HL-60 (cell line): ENCODE results near the gene HSPA2.

ENCODE experiments used
- DNase-seq, 2 experiments: peaks; one replicate each; pipeline ENCODE4 v3.0.0-alpha.2; 2010 to 2020; ENCODE audit warnings: low read depth in 1 of 2, low spot score in 1 of 2
- H3K27ac ChIP-seq: fragments of 250-450 bp; sonication (Bioruptor Pico); replicated peaks from 2 replicates; pipeline ENCODE4 v1.5.1; 2020; ENCODE audit warnings: mild to moderate bottlenecking, moderate library complexity
- H3K27me3 ChIP-seq: fragments of 250-450 bp; sonication (Bioruptor Pico); 2 replicates; pipeline ENCODE4 v1.5.1; 2021; ENCODE audit warnings: mild to moderate bottlenecking, moderate library complexity; ENCODE audit not compliant: insufficient read depth, poor library complexity, severe bottlenecking
- H3K4me3 ChIP-seq: replicated peaks from 2 replicates; pipeline ENCODE4 v1.5.1; 2011; ENCODE audit warnings: mild to moderate bottlenecking, control low read depth, low read length; ENCODE audit not compliant: insufficient read depth
- CTCF ChIP-seq: IDR thresholded peaks from one replicate; pipeline ENCODE4 v1.5.1; 2011; ENCODE audit warnings: low read length, control low read depth, inconsistent platforms; ENCODE audit not compliant: insufficient read depth
- GABPA ChIP-seq: IDR thresholded peaks from 2 replicates; pipeline ENCODE4 v1.6.1; 2012; ENCODE audit warnings: low read depth
- POLR2AphosphoS5 ChIP-seq: IDR thresholded peaks from 2 replicates; pipeline ENCODE4 v1.6.1; 2012; ENCODE audit warnings: low read depth
- SPI1 ChIP-seq: IDR thresholded peaks from 2 replicates; pipeline ENCODE4 v1.6.1; 2012; ENCODE audit warnings: low read depth, mild to moderate bottlenecking, borderline replicate concordance
- TF ChIP-seq, protein P1 (sequence below): IDR thresholded peaks from 2 replicates; pipeline ENCODE4 v1.6.1; 2012; ENCODE audit warnings: low read depth; ENCODE audit not compliant: insufficient replicate concordance

The HSPA2 gene

DNA sequence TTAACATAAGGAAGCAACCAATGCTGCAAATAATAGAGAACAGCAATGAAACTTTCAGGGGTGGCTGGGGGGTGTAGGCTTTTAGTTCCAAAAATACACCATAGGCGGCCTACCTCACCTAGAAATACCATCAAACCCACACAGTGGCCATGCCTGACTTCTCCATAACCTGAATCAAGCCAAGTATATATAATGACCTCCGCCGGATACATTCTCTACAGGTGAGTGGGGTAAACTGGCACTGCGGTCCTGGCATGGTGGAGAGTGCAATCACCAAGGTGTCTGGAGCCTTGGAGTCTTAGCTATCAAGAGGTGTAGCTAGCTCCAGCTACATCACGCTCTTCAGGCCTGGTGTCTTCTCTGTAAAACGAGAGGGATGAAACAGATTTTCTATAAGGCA lies 38.1 kb upstream of the HSPA2 start:
- no peak for TF ChIP-seq GABPA
- no peak for TF ChIP-seq CTCF
- no peak for TF ChIP-seq SPI1
- no peak for TF ChIP-seq POLR2AphosphoS5
- TF ChIP-seq, protein P1, sequence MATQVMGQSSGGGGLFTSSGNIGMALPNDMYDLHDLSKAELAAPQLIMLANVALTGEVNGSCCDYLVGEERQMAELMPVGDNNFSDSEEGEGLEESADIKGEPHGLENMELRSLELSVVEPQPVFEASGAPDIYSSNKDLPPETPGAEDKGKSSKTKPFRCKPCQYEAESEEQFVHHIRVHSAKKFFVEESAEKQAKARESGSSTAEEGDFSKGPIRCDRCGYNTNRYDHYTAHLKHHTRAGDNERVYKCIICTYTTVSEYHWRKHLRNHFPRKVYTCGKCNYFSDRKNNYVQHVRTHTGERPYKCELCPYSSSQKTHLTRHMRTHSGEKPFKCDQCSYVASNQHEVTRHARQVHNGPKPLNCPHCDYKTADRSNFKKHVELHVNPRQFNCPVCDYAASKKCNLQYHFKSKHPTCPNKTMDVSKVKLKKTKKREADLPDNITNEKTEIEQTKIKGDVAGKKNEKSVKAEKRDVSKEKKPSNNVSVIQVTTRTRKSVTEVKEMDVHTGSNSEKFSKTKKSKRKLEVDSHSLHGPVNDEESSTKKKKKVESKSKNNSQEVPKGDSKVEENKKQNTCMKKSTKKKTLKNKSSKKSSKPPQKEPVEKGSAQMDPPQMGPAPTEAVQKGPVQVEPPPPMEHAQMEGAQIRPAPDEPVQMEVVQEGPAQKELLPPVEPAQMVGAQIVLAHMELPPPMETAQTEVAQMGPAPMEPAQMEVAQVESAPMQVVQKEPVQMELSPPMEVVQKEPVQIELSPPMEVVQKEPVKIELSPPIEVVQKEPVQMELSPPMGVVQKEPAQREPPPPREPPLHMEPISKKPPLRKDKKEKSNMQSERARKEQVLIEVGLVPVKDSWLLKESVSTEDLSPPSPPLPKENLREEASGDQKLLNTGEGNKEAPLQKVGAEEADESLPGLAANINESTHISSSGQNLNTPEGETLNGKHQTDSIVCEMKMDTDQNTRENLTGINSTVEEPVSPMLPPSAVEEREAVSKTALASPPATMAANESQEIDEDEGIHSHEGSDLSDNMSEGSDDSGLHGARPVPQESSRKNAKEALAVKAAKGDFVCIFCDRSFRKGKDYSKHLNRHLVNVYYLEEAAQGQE: no peak
- Histone ChIP-seq H3K27ac (no peak overlapping the region), H3K4me3 (peak overlapping the region; percentile 62), H3K27me3 (no peaks in the 10 kb centered on the region)
- DNase-seq: no peak

GRCh38 chr14:64502887-64503433 lies 37.6 kb upstream of the HSPA2 start:
- no peaks in the 10 kb centered on the region for H3K27me3 ChIP-seq
- H3K4me3 ChIP-seq: peak overlapping the region; percentile 62
- no peak for DNase-seq
- H3K27ac ChIP-seq: peak overlapping the region; percentile 98
- TF ChIP-seq, protein P1: no peak
- TF ChIP-seq SPI1: no peak
- no peak for TF ChIP-seq CTCF
- TF ChIP-seq POLR2AphosphoS5: no peak
- TF ChIP-seq GABPA: no peak

- TF ChIP-seq POLR2AphosphoS5: peak; percentile 68
- no peak for TF ChIP-seq CTCF
- Histone ChIP-seq H3K4me3 (peak within 1 kb of the TSS; percentile 62), H3K27me3 (no peaks in the 10 kb centered on the region), H3K27ac (peak within 1 kb of the TSS; percentile 98)
- DNase-seq: peak; percentile 68 to 79
Measured at GRCh38 chr14:64503434-64504309, 36.9 kb upstream of the HSPA2 start, which contains the start of gene ZBTB25. ZBTB25 (minus strand) TSS chr14:64503838; CDS start chr14:64490533, 13,305 bp downstream.
